ENCODE data around the gene DEFB129. TPM values are rescaled to one million over a fixed set of nuclear protein-coding genes. Genes with fewer than 3 reads are reported as not detected.

DEFB129 gene
- total and polyA plus RNA-seq, 2 donors, result not detected

DNA sequence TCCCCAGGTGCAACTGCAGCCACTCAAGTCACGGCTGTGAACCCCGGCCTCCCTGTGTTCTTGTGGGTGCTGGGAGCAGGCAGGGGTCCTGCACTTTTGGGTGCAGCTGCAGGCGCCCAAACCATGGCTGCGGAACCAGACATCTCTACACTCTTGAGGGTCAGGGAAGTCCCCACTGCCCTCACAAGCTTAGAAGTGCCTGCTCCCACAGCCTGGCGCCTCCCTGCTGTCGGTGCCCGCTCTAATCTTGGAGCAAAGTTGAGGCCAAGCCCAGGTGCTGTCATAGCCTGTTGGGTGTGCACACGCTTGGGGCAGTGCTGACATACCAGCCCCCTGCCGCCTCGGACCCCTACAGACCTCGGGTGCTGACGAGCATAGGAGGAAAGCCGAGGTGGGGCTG lies 36.6 kb downstream of the DEFB129 start:
- H3K9me3 ChIP-seq (ENCODE audit: control insufficient read depth in 2 of 2, insufficient read depth in 1 of 2, low read length in 1 of 2), result no peaks in the 10 kb centered on the region
- peaks cover 0 to 7% of the 10 kb centered on the region in 2 donors for H3K4me1 ChIP-seq (ENCODE audit: control insufficient read depth in 2 of 2, insufficient read depth in 2 of 2, low read length in 2 of 2)
- H3K27me3 ChIP-seq (ENCODE audit: control insufficient read depth in 2 of 2, insufficient read depth in 1 of 2, low read length in 1 of 2), result peaks cover 0 to 7% of the 10 kb centered on the region in 2 donors
- H3K4me3 ChIP-seq (ENCODE audit: low read length in 2 of 2), result no peak overlapping the region
- H3K27ac ChIP-seq (ENCODE audit: low read depth in 1 of 2, low read length in 1 of 2), result no peak overlapping the region
- H3K36me3 ChIP-seq (ENCODE audit: control insufficient read depth in 2 of 2, insufficient read depth in 2 of 2, low read length in 1 of 2), result no peaks in the 10 kb centered on the region
- no peak for DNase-seq (ENCODE audit: low read depth in 6 of 9, low spot score in 9 of 9)
- 94% methylated on average over 13 of the region's 13 CpGs for WGBS

DNA sequence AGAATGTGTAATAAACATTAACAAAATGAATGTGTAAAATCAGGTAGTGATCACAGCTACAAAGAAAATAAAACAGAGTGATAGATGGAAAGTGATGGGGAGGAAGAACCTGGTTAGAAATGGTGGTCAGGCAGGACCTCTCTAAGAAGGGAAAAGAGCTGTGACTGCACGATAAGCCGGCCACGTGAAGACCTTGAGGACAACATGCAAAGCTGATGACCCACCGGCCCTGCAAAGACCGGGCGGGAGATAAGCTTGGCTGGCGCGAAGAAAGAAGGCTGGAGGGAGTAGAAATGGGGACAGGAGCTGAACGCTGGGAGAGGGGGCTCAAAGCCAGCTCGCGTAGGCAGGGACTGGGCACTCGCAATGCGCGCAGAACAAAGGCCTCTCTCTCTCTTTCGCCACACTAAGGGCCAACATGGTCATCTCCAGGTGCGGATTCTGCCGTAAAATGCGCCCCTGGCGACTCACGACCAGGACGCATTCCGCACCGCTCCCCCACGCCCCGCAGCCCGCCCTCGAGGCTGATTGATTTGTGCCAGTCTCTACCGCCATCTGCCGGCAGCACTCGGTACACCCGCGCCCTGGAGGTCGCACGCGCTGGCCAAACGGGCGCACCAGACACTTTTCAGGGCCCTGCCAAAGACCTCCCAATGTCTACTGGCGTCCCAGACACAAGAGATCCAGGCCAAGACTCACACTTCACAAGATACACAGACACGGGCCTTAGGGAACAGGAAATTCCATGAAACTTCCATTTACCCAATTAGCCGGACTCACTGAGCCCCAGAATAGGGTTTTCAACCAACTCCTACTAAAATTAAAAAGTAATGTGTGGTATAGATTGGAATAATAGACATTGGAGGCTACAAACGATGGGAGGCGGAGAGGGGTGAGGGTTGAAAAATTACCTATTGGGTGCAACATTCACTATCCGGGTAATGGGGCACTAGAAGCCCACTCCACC lies 39.8 kb downstream of the DEFB129 start:
- Histone ChIP-seq H3K9me3 (ENCODE audit: control insufficient read depth in 2 of 2, insufficient read depth in 1 of 2, low read length in 1 of 2) (no peaks in the 10 kb centered on the region), H3K4me1 (ENCODE audit: control insufficient read depth in 2 of 2, insufficient read depth in 2 of 2, low read length in 2 of 2) (peaks cover 0 to 7% of the 10 kb centered on the region in 2 donors), H3K4me3 (ENCODE audit: low read length in 2 of 2) (peak overlapping the region; percentile 32 to 41), H3K27me3 (ENCODE audit: control insufficient read depth in 2 of 2, insufficient read depth in 1 of 2, low read length in 1 of 2) (peaks cover 0 to 7% of the 10 kb centered on the region in 2 donors), H3K27ac (ENCODE audit: low read depth in 1 of 2, low read length in 1 of 2) (no peak overlapping the region), H3K36me3 (ENCODE audit: control insufficient read depth in 2 of 2, insufficient read depth in 2 of 2, low read length in 1 of 2) (no peaks in the 10 kb centered on the region)
- DNase-seq (ENCODE audit: low read depth in 6 of 9, low spot score in 9 of 9), result peak; percentile 51 to 88 (median 75)
- 10% methylated on average over 43 of the region's 43 CpGs for WGBS

DNA sequence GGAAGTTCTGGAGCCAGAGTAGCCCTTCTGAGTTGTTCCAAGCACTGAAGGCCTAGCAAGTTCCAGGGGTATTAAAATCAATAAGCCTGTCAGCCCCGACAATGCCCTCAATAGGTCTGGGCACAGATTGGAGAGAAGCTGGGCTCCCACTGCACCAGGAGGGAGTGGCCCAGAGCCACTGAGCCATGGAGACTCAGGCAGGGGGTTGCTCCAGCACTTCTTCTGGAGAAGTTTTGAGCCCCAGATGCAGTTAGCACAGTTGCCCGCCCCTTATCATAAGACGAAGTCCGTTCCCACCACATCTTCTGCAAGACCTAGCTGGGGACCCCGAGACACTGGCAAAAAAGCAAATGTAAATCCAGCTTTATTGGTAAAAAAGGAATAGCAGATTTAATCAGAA lies 43.5 kb downstream of the DEFB129 start:
- no peak overlapping the region for H3K27ac ChIP-seq (ENCODE audit: low read depth in 1 of 2, low read length in 1 of 2)
- DNase-seq (ENCODE audit: low read depth in 6 of 9, low spot score in 9 of 9), result no peak
- H3K27me3 ChIP-seq (ENCODE audit: control insufficient read depth in 2 of 2, insufficient read depth in 1 of 2, low read length in 1 of 2), result peaks cover 0 to 4% of the 10 kb centered on the region in 2 donors
- H3K9me3 ChIP-seq (ENCODE audit: control insufficient read depth in 2 of 2, insufficient read depth in 1 of 2, low read length in 1 of 2), result no peaks in the 10 kb centered on the region
- peaks cover 0 to 2% of the 10 kb centered on the region in 2 donors for H3K36me3 ChIP-seq (ENCODE audit: control insufficient read depth in 2 of 2, insufficient read depth in 2 of 2, low read length in 1 of 2)
- 98% methylated on average over 5 of the region's 5 CpGs for WGBS
- no peak overlapping the region for H3K4me3 ChIP-seq (ENCODE audit: low read length in 2 of 2)
- H3K4me1 ChIP-seq (ENCODE audit: control insufficient read depth in 2 of 2, insufficient read depth in 2 of 2, low read length in 2 of 2), result peaks cover 0 to 7% of the 10 kb centered on the region in 2 donors

DNA sequence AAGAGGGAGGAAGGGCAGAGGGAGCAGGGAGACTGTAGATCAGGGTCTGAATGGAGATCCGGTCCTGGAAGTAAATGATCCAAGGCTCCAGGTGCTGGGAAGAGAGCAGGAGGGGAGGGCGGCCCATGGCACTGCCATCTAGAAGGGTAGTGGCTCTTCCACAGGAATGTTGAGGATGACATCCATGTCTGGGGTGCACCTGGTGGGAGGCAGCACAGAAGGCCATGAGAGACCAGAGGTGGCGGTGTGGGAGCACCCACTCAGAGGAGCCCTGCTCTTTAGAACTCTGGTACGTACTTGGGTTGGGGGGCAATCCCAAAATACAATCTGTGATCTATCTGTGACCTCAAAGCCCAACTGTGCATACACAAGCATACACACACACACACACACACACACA lies 44.0 kb downstream of the DEFB129 start:
- peaks cover 0 to 7% of the 10 kb centered on the region in 2 donors for H3K4me1 ChIP-seq (ENCODE audit: control insufficient read depth in 2 of 2, insufficient read depth in 2 of 2, low read length in 2 of 2)
- H3K9me3 ChIP-seq (ENCODE audit: control insufficient read depth in 2 of 2, insufficient read depth in 1 of 2, low read length in 1 of 2), result no peaks in the 10 kb centered on the region
- DNase-seq (ENCODE audit: low read depth in 6 of 9, low spot score in 9 of 9), result no peak
- H3K36me3 ChIP-seq (ENCODE audit: control insufficient read depth in 2 of 2, insufficient read depth in 2 of 2, low read length in 1 of 2), result peaks cover 0 to 2% of the 10 kb centered on the region in 2 donors
- H3K4me3 ChIP-seq (ENCODE audit: low read length in 2 of 2), result no peak overlapping the region
- no peak overlapping the region for H3K27ac ChIP-seq (ENCODE audit: low read depth in 1 of 2, low read length in 1 of 2)
- peaks cover 0 to 4% of the 10 kb centered on the region in 2 donors for H3K27me3 ChIP-seq (ENCODE audit: control insufficient read depth in 2 of 2, insufficient read depth in 1 of 2, low read length in 1 of 2)
- WGBS, result 97% methylated on average over 4 of the region's 4 CpGs

DNA sequence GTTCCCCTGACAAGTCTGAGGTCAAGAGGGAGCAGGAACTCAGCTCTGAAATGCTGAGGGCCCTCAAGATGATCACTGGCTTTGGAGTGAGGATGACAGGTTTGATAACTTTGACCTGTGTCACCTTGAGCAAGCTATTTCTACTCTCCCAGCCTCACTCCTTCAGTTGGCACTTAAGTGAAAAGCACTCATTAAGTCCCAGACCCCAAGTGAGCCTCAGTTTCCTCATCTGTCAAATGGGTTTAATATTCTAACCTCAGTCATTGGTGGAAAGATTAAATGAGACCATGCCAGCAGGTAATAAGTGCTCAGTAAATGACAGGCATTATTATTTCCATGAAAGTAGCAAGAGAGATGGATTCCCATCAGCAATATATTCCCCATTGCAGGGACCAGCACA lies 44.5 kb downstream of the DEFB129 start:
- peaks cover 0 to 7% of the 10 kb centered on the region in 2 donors for H3K4me1 ChIP-seq (ENCODE audit: control insufficient read depth in 2 of 2, insufficient read depth in 2 of 2, low read length in 2 of 2)
- no peaks in the 10 kb centered on the region for H3K9me3 ChIP-seq (ENCODE audit: control insufficient read depth in 2 of 2, insufficient read depth in 1 of 2, low read length in 1 of 2)
- DNase-seq (ENCODE audit: low read depth in 6 of 9, low spot score in 9 of 9), result no peak
- no peak overlapping the region for H3K27ac ChIP-seq (ENCODE audit: low read depth in 1 of 2, low read length in 1 of 2)
- H3K36me3 ChIP-seq (ENCODE audit: control insufficient read depth in 2 of 2, insufficient read depth in 2 of 2, low read length in 1 of 2), result peaks cover under 1 to 5% of the 10 kb centered on the region in 2 donors
- H3K27me3 ChIP-seq (ENCODE audit: control insufficient read depth in 2 of 2, insufficient read depth in 1 of 2, low read length in 1 of 2), result peaks cover 0 to 4% of the 10 kb centered on the region in 2 donors
- H3K4me3 ChIP-seq (ENCODE audit: low read length in 2 of 2), result no peak overlapping the region

DNA sequence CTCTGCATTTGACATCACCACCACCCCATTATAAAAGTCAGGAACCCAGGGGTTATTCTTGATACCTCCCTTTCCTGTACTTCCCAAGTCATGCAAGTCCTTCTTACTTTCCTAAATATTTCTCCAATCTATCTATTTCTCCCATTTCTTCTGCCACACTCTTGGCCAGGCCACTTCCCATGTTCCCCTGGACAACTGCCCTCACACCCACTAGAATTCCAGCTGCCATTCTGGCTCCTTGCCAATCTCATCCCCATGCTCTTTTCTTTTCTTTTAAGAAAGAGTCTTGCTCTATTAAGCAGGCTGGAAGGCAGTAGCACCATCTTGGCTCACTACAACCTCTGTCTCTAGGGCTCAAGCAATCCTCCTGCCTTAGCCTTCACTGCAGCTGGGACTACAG lies 45.7 kb downstream of the DEFB129 start:
- Histone ChIP-seq H3K9me3 (ENCODE audit: control insufficient read depth in 2 of 2, insufficient read depth in 1 of 2, low read length in 1 of 2) (no peaks in the 10 kb centered on the region), H3K27me3 (ENCODE audit: control insufficient read depth in 2 of 2, insufficient read depth in 1 of 2, low read length in 1 of 2) (no peaks in the 10 kb centered on the region), H3K27ac (ENCODE audit: low read depth in 1 of 2, low read length in 1 of 2) (no peak overlapping the region), H3K4me1 (ENCODE audit: control insufficient read depth in 2 of 2, insufficient read depth in 2 of 2, low read length in 2 of 2) (no peaks in the 10 kb centered on the region), H3K36me3 (ENCODE audit: control insufficient read depth in 2 of 2, insufficient read depth in 2 of 2, low read length in 1 of 2) (peaks cover 10% of the 10 kb centered on the region in 2 donors), H3K4me3 (ENCODE audit: low read length in 2 of 2) (no peak overlapping the region)
- DNase-seq (ENCODE audit: low read depth in 6 of 9, low spot score in 9 of 9), result no peak

DNA sequence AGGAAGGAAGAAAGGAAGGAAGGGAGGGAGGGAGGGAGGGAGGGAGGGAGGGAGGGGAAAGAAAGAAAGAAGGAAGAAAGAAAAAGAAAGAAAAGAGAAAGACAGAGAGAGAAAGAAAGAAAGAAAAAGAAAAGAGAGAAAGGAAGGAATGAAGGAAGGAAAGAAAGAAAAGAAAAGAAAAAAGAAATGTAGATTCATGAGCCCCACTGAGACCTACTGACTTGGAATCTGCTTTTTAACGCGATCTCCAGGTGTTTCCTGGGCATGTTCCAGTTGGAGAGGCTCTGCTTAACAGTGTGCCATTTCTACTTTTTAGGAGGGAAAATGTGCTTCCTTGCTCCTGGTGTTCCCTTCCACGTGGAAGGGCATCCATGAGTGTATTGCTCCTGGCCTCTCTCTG lies 46.8 kb downstream of the DEFB129 start:
- no peaks in the 10 kb centered on the region for H3K4me1 ChIP-seq (ENCODE audit: control insufficient read depth in 2 of 2, insufficient read depth in 2 of 2, low read length in 2 of 2)
- H3K4me3 ChIP-seq (ENCODE audit: low read length in 2 of 2), result no peak overlapping the region
- H3K27ac ChIP-seq (ENCODE audit: low read depth in 1 of 2, low read length in 1 of 2), result no peak overlapping the region
- 73% methylated on average over 3 of the region's 3 CpGs for WGBS
- peaks cover 13 to 14% of the 10 kb centered on the region in 2 donors for H3K36me3 ChIP-seq (ENCODE audit: control insufficient read depth in 2 of 2, insufficient read depth in 2 of 2, low read length in 1 of 2)
- no peaks in the 10 kb centered on the region for H3K9me3 ChIP-seq (ENCODE audit: control insufficient read depth in 2 of 2, insufficient read depth in 1 of 2, low read length in 1 of 2)
- no peaks in the 10 kb centered on the region for H3K27me3 ChIP-seq (ENCODE audit: control insufficient read depth in 2 of 2, insufficient read depth in 1 of 2, low read length in 1 of 2)
- DNase-seq (ENCODE audit: low read depth in 6 of 9, low spot score in 9 of 9), result no peak

DNA sequence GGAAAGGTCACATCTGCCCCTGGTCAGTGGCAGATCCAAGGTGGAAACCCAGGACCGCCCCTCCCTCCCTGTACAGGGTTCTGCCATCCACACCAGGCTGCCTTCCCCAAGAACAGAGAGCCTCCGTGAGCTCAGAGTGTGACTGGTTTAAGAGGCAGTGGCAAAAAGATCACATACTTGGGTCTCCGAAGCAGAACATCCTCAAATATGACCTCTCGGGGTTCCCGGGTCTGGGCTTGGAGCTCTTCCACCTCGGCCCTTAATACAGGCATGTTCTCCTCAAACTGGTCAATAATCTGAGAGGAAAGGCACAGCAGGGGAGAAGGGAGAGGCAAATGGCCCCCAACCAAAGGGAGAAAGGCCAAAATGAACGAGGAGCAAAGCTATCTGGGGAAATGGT lies 48.7 kb downstream of the DEFB129 start:
- no peaks in the 10 kb centered on the region for H3K9me3 ChIP-seq (ENCODE audit: control insufficient read depth in 2 of 2, insufficient read depth in 1 of 2, low read length in 1 of 2)
- H3K27me3 ChIP-seq (ENCODE audit: control insufficient read depth in 2 of 2, insufficient read depth in 1 of 2, low read length in 1 of 2), result no peaks in the 10 kb centered on the region
- no peak overlapping the region for H3K27ac ChIP-seq (ENCODE audit: low read depth in 1 of 2, low read length in 1 of 2)
- H3K36me3 ChIP-seq (ENCODE audit: control insufficient read depth in 2 of 2, insufficient read depth in 2 of 2, low read length in 1 of 2), result peaks cover 14 to 16% of the 10 kb centered on the region in 2 donors
- DNase-seq (ENCODE audit: low read depth in 6 of 9, low spot score in 9 of 9), result no peak
- WGBS, result 97% methylated on average over 7 of the region's 7 CpGs
- H3K4me1 ChIP-seq (ENCODE audit: control insufficient read depth in 2 of 2, insufficient read depth in 2 of 2, low read length in 2 of 2), result no peaks in the 10 kb centered on the region
- no peak overlapping the region for H3K4me3 ChIP-seq (ENCODE audit: low read length in 2 of 2)

DNA sequence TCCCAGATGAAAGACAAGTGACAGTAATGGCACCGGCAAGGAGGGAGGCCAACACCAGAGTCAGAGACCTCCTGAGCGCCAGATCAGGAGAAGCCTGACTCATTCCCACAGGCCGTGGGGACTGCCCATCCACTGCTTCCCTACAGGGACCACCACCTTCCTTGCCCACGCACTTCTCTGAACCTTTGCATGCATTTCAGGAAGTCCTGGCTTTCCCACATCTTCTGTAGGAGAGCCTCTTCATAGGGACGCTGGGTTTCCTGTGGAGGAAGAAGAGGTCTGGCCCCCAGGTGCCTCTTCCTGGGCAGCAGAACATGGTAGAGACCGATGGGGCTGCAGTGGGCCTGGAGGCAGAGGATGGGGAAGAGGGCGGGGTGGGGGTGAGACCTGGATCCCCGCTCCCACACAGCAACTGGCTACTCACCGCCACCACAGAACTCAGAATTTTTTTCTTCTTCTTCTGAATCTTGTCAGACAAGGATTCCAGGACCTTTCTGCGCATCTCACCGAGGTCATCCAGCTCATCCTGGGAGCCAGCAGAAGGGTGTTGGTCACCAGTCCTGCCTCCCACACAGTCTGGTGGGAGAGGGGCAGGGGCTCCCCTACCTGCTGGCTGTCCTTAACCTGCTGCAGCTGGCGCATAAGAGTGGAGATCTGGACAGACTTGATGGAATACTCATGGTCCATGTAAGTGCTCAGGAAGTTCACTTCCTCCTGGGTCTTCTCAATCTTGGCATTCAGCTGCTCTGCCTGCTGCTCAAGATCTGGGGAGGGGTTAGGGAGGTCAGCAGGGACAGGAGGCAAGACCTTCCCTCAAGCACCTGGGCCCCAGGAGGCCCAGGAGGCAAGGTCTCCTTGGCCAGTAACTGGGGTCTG lies 49.8 kb downstream of the DEFB129 start:
- Histone ChIP-seq H3K4me1 (ENCODE audit: control insufficient read depth in 2 of 2, insufficient read depth in 2 of 2, low read length in 2 of 2) (no peaks in the 10 kb centered on the region), H3K4me3 (ENCODE audit: low read length in 2 of 2) (no peak overlapping the region), H3K27ac (ENCODE audit: low read depth in 1 of 2, low read length in 1 of 2) (no peak overlapping the region), H3K9me3 (ENCODE audit: control insufficient read depth in 2 of 2, insufficient read depth in 1 of 2, low read length in 1 of 2) (no peaks in the 10 kb centered on the region), H3K27me3 (ENCODE audit: control insufficient read depth in 2 of 2, insufficient read depth in 1 of 2, low read length in 1 of 2) (no peaks in the 10 kb centered on the region), H3K36me3 (ENCODE audit: control insufficient read depth in 2 of 2, insufficient read depth in 2 of 2, low read length in 1 of 2) (peaks cover 14 to 19% of the 10 kb centered on the region in 2 donors)
- no peak for DNase-seq (ENCODE audit: low read depth in 6 of 9, low spot score in 9 of 9)
- WGBS, result 95% methylated on average over 12 of the region's 12 CpGs
